Thyroid gland (tissue), 4 donors: ENCODE results near the gene FNBP1. TPM values are rescaled to one million over a fixed set of nuclear protein-coding genes. Genes with fewer than 3 reads are reported as not detected.

Source experiments
- DNase-seq, 2 donors: peaks; one replicate each; pipeline ENCODE4 v3.0.0-alpha.2; 2019
- H3K27ac ChIP-seq, 3 donors: fragments of 200-600 bp; sonication (generic); 1 replicate in 2 of 3; 2 replicates in 1 of 3; pipeline ENCODE4 v1.5.1; 2016 to 2019; ENCODE audit warnings: mild to moderate bottlenecking in 1 of 3, moderate library complexity in 1 of 3
- H3K27me3 ChIP-seq: fragments of 200-600 bp; sonication (generic); one replicate; pipeline ENCODE4 v1.5.1; 2019
- H3K36me3 ChIP-seq, 2 donors: fragments of 200-600 bp; sonication (generic); one replicate each; pipeline ENCODE4 v1.5.1; 2016 to 2019
- H3K4me1 ChIP-seq, 2 donors: fragments of 200-600 bp; sonication (generic); one replicate each; pipeline ENCODE4 v1.5.1; 2017 to 2019
- H3K4me3 ChIP-seq, 3 donors: fragments of 200-600 bp; sonication (generic); replicated peaks in 1 of 3; 1 replicate in 2 of 3; 2 replicates in 1 of 3; pipeline ENCODE4 v1.5.1; 2016; ENCODE audit warnings: mild to moderate bottlenecking in 1 of 3
- H3K9me3 ChIP-seq: fragments of 200-600 bp; sonication (generic); one replicate; pipeline ENCODE4 v1.5.1; 2017
- POLR2A ChIP-seq, 2 donors: fragments of 450-650 bp; IDR thresholded peaks; one replicate each; pipeline ENCODE4 v1.6.1; 2017; ENCODE audit warnings: antibody characterized with exemption in 2 of 2, mild to moderate bottlenecking in 2 of 2, moderate library complexity in 1 of 2
- WGBS, 2 donors: methylation state at CpG; one replicate each; pipeline ENCODE4 v1.1.5; 2017; 5-methylcytosine and 5-hydroxymethylcytosine counted together
- intact Hi-C: fragments of 100-400 bp; cut with DNase I; formaldehyde crosslinking; loops from one replicate; pipeline ENCODE4 v1.15.1; 2023
- total RNA-seq, 4 donors: library from RNA; depleted of rRNA; stranded (reverse); fragments of >200 nt; gene quantifications; one replicate each; pipeline ENCODE4 v1.2.3, GENCODE V29; 2016
- TF ChIP-seq, protein P1 (sequence below), 6 experiments: fragments of 200-600 bp in 3 of 6; fragments of 450-650 bp in 3 of 6; sonication (generic) in 3 of 6; IDR thresholded peaks; one replicate each; pipeline ENCODE4 v1.5.1; 2016 to 2019; ENCODE audit warnings: antibody characterized with exemption in 6 of 6, mild to moderate bottlenecking in 2 of 6, inconsistent platforms in 1 of 6, moderate library complexity in 1 of 6

FNBP1 gene
- total RNA-seq, 4 donors from 2014 or later = 55.8 to 78.5 (median 76.0) TPM

DNA sequence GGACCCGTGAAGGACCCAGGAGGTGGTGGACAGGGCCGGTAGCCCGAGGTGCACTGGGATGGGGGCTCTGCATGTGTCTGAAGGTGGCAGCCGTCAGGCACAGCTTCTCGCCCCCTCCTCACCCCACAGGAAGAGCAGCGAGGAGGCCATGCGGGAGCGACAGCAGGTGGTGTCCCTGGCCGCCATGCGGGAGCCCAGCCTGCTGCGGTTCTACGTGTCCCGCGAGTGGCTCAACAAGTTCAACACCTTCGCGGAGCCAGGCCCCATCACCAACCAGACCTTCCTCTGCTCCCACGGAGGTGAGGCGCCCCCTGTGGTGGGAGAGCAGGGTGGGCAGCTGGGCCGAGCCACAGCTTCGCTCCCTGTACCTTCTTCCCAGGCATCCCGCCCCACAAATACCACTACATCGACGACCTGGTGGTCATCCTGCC, 167.8 kb downstream of the FNBP1 start:
- DNase-seq = no peak
- Histone ChIP-seq H3K27ac (no peak overlapping the region), H3K27me3 (no peaks in the 10 kb centered on the region), H3K36me3 (peaks cover 30 to 46% of the 10 kb centered on the region in 2 donors), H3K4me1 (no peaks in the 10 kb centered on the region), H3K9me3 (no peaks in the 10 kb centered on the region), H3K4me3 (no peak overlapping the region)
- 82 to 88% methylated on average over 8 to 12 of the region's 23 CpGs for WGBS, 2 donors
- no peak for TF ChIP-seq POLR2A (IDR thresholded peaks at IDR 0.05)
- TF ChIP-seq, protein P1, sequence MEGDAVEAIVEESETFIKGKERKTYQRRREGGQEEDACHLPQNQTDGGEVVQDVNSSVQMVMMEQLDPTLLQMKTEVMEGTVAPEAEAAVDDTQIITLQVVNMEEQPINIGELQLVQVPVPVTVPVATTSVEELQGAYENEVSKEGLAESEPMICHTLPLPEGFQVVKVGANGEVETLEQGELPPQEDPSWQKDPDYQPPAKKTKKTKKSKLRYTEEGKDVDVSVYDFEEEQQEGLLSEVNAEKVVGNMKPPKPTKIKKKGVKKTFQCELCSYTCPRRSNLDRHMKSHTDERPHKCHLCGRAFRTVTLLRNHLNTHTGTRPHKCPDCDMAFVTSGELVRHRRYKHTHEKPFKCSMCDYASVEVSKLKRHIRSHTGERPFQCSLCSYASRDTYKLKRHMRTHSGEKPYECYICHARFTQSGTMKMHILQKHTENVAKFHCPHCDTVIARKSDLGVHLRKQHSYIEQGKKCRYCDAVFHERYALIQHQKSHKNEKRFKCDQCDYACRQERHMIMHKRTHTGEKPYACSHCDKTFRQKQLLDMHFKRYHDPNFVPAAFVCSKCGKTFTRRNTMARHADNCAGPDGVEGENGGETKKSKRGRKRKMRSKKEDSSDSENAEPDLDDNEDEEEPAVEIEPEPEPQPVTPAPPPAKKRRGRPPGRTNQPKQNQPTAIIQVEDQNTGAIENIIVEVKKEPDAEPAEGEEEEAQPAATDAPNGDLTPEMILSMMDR (IDR thresholded peaks at IDR 0.05) = no peak
- intact Hi-C loops = no loop called here

DNA sequence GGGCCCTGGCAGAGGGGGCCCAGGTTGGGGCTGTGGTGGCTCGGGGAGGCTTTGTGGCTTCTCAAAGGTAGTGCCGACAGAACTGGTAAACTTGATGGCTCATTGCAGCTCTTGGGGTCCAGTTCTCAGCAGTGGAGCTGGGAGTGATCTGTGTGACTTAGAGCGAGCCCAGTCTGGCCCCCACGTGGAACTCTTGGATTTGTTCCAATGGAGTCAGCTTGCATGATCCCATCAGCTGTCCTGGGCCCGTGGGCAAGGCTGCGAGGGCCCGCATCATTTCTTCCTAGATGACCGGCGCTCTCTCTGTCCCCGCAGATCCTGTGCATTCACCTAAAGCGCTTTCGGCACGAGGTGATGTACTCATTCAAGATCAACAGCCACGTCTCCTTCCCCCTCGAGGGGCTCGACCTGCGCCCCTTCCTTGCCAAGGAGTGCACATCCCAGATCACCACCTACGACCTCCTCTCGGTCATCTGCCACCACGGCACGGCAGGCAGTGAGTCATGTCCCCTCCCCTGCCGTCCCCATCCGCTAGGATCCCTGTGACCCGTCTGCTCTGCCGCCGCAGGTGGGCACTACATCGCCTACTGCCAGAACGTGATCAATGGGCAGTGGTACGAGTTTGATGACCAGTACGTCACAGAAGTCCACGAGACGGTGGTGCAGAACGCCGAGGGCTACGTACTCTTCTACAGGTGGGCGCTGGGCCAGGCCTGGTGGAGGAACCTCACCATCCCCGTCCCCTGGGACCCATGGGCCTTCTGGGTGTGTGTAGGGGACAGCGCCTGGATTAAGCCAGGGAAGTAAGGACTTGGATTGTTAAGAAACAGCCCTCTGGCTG, 168.5 kb downstream of the FNBP1 start:
- no peak for DNase-seq

DNA sequence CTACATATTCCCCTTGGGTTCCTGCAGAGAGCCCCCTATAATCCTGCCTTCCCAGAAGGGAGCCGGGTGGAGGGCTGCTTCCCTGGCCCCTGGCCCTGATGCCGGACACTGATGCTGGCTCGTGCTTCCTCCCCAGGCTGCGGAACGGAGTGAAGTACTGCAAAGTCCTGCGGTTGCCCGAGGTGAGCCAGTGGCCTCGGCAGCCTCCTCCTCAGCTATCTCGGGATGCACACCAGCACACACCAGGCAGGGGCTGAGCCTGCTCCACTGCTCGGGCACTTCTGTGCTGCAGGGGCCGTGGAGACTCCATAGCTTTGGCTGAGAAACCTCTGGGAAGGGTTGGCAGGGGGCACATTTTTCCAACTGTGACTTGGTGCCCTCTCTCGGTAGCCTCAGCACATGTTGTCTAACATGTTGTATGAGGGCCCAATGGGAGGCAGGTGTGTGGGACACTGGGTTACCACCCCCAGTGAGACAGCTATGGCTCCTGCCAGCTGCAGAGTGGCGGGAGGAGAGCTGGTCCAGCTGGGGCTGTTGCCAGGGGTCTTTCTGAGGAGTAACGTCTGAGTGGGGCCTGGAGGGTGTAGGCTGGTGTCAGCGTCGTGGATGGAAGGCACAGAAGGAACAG, 169.3 kb downstream of the FNBP1 start:
- H3K9me3 ChIP-seq = no peaks in the 10 kb centered on the region
- intact Hi-C loops = no loop called here
- WGBS, 2 donors = 81 to 92% methylated on average over 11 to 15 of the region's 16 CpGs
- H3K27ac ChIP-seq = no peak overlapping the region
- DNase-seq = no peak
- peaks cover 34 to 39% of the 10 kb centered on the region in 2 donors for H3K36me3 ChIP-seq
- TF ChIP-seq POLR2A (IDR thresholded peaks at IDR 0.05) = no peak
- TF ChIP-seq, protein P1 (IDR thresholded peaks at IDR 0.05) = no peak
- no peaks in the 10 kb centered on the region for H3K4me1 ChIP-seq
- no peak overlapping the region for H3K4me3 ChIP-seq
- no peaks in the 10 kb centered on the region for H3K27me3 ChIP-seq

More for the DNA sequence above, 168.5 kb downstream of the FNBP1 start:
- peaks cover 30 to 38% of the 10 kb centered on the region in 2 donors for H3K36me3 ChIP-seq
- TF ChIP-seq POLR2A (IDR thresholded peaks at IDR 0.05) = no peak
- TF ChIP-seq, protein P1 (IDR thresholded peaks at IDR 0.05) = no peak
- 93 to 96% methylated on average over 35 to 37 of the region's 38 CpGs for WGBS, 2 donors
- no peaks in the 10 kb centered on the region for H3K4me1 ChIP-seq
- no peak overlapping the region for H3K4me3 ChIP-seq
- intact Hi-C loops = no loop called here
- no peaks in the 10 kb centered on the region for H3K9me3 ChIP-seq
- H3K27ac ChIP-seq = no peak overlapping the region
- H3K27me3 ChIP-seq = no peaks in the 10 kb centered on the region

DNA sequence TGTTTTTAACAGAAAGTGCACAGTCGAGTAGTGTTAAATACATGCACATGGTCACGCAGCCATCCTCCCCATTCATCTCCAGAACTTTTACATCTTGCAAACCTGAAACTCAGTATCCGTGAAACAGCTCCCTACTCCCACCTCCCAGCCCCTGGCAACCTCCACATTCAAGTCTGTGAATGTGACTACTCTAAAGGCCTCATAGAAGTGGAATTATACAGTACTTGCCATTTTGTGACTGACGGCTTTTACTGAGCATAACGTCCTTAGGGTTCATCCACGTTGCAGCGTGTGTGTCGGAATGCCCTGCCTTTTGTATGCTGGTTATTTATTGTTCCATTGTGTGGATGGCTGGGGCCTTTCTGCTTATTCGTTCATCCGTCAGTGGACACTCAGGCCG, 171.9 kb downstream of the FNBP1 start:
- intact Hi-C loops = no loop called here
- H3K27me3 ChIP-seq = no peaks in the 10 kb centered on the region
- no peak for TF ChIP-seq POLR2A (IDR thresholded peaks at IDR 0.05)
- TF ChIP-seq, protein P1 (IDR thresholded peaks at IDR 0.05) = no peak
- DNase-seq = no peak
- no peaks in the 10 kb centered on the region for H3K9me3 ChIP-seq
- WGBS, 2 donors = 93 to 95% methylated on average over 10 to 11 of the region's 11 CpGs
- no peak overlapping the region for H3K27ac ChIP-seq
- peaks cover 33 to 38% of the 10 kb centered on the region in 2 donors for H3K36me3 ChIP-seq
- H3K4me1 ChIP-seq = no peaks in the 10 kb centered on the region
- no peak overlapping the region for H3K4me3 ChIP-seq
